ENCODE results near the gene BRCA1. TPM values are rescaled to one million over a fixed set of nuclear protein-coding genes. Genes with fewer than 3 reads are reported as not detected.

BRCA1 gene
- total and polyA plus RNA-seq, 2 donors (not counting 1 experiment from before 2014, with no cell fraction given) = 7.5 to 9.9 TPM

DNA sequence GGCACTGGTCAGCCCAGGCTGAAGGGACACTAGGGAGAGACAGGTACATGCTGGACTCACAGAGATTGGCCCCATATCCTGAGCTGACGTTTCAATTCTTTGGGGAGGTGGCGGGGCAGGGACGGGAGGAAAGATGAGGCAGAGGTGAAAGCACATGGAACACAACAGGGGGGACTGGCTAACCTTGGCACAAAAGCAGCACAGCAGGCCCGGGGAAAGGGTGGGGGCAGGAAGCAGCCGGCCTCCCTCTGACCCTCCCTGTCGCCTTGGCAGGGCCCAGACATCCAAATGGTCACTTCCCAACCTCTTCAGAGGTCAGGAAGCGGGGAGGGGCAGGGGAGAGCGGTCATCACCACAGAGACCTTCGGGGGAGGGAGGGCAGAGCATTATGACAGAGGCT is 109.6 kb downstream of the BRCA1 start:
- Histone ChIP-seq H3K9ac (ENCODE audit: insufficient read depth, low read length) (no peak overlapping the region), H3K79me2 (ENCODE audit: control insufficient read depth, insufficient read depth, low read length) (peaks cover 20% of the 10 kb centered on the region), H4K20me1 (ENCODE audit: control insufficient read depth, extremely low read depth, insufficient read depth, low read length) (no peaks in the 10 kb centered on the region), H2AFZ (ENCODE audit: low read length) (no peak overlapping the region), H3K9me3 (ENCODE audit: control insufficient read depth, insufficient read depth, low read depth, low read length) (no peaks in the 10 kb centered on the region), H3K27ac (ENCODE audit: insufficient read depth, low read length) (no peak overlapping the region), H3K36me3 (ENCODE audit: control insufficient read depth, insufficient read depth, low read length) (peaks cover 19% of the 10 kb centered on the region), H3K27me3 (ENCODE audit: control insufficient read depth, insufficient read depth, low read length) (no peaks in the 10 kb centered on the region), H3K4me2 (ENCODE audit: extremely low read depth, insufficient read depth, low read length) (no peak overlapping the region), H3K4me1 (ENCODE audit: control insufficient read depth, extremely low read depth, insufficient read depth, low read length) (peaks cover 10% of the 10 kb centered on the region), H3K4me3 (replicated peaks in 1 of 4; ENCODE audit: control extremely low read depth in 1 of 4, insufficient read depth in 1 of 4, low read depth in 3 of 4, low read length in 4 of 4) (no peak overlapping the region)
- no peak for TF ChIP-seq EZH2 (IDR thresholded peaks at IDR 0.05; ENCODE audit: low read length, missing control alignments)
- TF ChIP-seq, protein P1, sequence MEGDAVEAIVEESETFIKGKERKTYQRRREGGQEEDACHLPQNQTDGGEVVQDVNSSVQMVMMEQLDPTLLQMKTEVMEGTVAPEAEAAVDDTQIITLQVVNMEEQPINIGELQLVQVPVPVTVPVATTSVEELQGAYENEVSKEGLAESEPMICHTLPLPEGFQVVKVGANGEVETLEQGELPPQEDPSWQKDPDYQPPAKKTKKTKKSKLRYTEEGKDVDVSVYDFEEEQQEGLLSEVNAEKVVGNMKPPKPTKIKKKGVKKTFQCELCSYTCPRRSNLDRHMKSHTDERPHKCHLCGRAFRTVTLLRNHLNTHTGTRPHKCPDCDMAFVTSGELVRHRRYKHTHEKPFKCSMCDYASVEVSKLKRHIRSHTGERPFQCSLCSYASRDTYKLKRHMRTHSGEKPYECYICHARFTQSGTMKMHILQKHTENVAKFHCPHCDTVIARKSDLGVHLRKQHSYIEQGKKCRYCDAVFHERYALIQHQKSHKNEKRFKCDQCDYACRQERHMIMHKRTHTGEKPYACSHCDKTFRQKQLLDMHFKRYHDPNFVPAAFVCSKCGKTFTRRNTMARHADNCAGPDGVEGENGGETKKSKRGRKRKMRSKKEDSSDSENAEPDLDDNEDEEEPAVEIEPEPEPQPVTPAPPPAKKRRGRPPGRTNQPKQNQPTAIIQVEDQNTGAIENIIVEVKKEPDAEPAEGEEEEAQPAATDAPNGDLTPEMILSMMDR (conservative IDR thresholded peaks at IDR 0.05 in 1 of 2, IDR thresholded peaks at IDR 0.05 in 1 of 2; ENCODE audit: low read depth in 1 of 2, low read length in 2 of 2) = no peak
- DNase-seq (ENCODE audit: low read depth in 2 of 2) = peak in 1 of 2 donors; percentile 25

DNA sequence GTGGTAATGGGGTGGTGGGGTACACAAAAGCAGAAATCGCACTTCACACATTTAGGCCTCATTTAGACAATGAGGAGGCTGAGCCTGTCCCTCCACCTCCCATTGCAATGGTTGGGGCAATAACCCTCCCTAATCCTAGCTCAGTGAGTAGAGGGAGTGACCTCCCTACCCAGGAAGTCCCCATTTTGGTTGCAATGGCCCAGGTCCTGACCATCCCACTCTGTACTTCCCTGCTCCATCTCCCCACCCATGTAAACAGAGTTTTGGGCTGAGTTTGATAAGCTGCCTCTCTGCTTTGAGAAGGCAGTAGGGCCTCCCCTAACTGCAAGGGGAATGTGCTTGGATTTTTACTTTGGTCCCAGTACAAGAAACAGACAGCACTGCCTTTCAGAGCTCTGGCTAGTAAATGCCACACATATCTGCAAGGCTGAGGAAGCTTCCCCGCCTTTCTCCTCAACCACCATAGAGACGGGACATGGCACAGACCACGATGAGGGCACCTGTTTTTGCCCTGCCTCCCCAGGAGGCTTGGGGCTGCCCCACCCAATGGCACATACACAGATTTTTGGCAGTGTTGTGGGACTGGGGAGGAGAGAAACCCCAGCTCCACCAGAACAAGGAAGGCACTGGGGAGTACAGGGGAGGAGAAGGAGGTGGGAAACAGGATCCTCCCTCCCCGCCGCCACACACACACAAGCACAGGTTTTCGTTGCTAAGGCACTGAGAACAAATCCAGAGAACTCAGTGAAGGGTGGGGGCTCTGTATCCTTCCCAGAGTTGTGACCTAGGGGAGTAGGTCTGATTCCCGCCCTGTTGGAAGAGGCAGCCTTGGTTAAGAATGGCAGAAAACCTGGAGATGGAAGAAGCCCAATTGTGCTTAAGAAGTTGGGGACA is 110.3 kb downstream of the BRCA1 start:
- no peaks in the 10 kb centered on the region for H4K20me1 ChIP-seq (ENCODE audit: control insufficient read depth, extremely low read depth, insufficient read depth, low read length)
- no peaks in the 10 kb centered on the region for H3K27me3 ChIP-seq (ENCODE audit: control insufficient read depth, insufficient read depth, low read length)
- H3K27ac ChIP-seq (ENCODE audit: insufficient read depth, low read length) = no peak overlapping the region
- no peak overlapping the region for H3K4me2 ChIP-seq (ENCODE audit: extremely low read depth, insufficient read depth, low read length)
- peaks cover 14% of the 10 kb centered on the region for H3K79me2 ChIP-seq (ENCODE audit: control insufficient read depth, insufficient read depth, low read length)
- DNase-seq (ENCODE audit: low read depth in 2 of 2) = no peak
- no peaks in the 10 kb centered on the region for H3K9me3 ChIP-seq (ENCODE audit: control insufficient read depth, insufficient read depth, low read depth, low read length)
- no peak overlapping the region for H3K9ac ChIP-seq (ENCODE audit: insufficient read depth, low read length)
- peaks cover 6% of the 10 kb centered on the region for H3K4me1 ChIP-seq (ENCODE audit: control insufficient read depth, extremely low read depth, insufficient read depth, low read length)
- no peak overlapping the region for H2AFZ ChIP-seq (ENCODE audit: low read length)
- peaks cover 19% of the 10 kb centered on the region for H3K36me3 ChIP-seq (ENCODE audit: control insufficient read depth, insufficient read depth, low read length)
- TF ChIP-seq, protein P1 (conservative IDR thresholded peaks at IDR 0.05 in 1 of 2, IDR thresholded peaks at IDR 0.05 in 1 of 2; ENCODE audit: low read depth in 1 of 2, low read length in 2 of 2) = no peak
- TF ChIP-seq EZH2 (IDR thresholded peaks at IDR 0.05; ENCODE audit: low read length, missing control alignments) = no peak
- H3K4me3 ChIP-seq (replicated peaks in 1 of 4; ENCODE audit: control extremely low read depth in 1 of 4, insufficient read depth in 1 of 4, low read depth in 3 of 4, low read length in 4 of 4) = no peak overlapping the region

DNA sequence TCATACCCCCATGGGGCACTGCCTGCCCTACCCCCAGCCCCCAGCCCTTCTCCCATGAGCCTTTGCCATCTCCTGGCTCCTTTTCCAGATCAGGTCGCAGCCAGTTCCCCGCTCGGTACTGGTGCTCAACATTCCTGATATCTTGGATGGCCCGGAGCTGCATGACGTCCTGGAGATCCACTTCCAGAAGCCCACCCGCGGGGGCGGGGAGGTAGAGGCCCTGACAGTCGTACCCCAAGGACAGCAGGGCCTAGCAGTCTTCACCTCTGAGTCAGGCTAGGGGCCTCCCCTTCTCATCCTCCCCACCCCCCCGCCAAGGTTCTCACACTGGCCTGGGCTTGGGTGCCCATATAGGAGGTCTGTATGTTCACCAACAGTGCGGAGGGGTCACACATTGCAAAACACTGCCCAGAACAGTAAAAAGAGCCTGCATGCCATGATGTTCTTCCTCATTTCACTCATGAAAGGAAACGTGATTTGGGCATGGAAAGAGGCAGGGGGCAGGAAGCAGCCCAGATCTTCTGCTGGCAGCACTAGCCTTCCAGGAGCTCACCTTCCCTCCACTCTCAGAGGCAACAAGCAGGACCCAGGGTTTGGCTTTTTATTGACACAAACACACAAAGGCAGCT is 111.0 kb downstream of the BRCA1 start:
- Histone ChIP-seq H3K36me3 (ENCODE audit: control insufficient read depth, insufficient read depth, low read length) (peaks cover 19% of the 10 kb centered on the region), H3K27ac (ENCODE audit: insufficient read depth, low read length) (no peak overlapping the region), H3K27me3 (ENCODE audit: control insufficient read depth, insufficient read depth, low read length) (no peaks in the 10 kb centered on the region), H3K4me1 (ENCODE audit: control insufficient read depth, extremely low read depth, insufficient read depth, low read length) (no peaks in the 10 kb centered on the region), H3K4me3 (replicated peaks in 1 of 4; ENCODE audit: control extremely low read depth in 1 of 4, insufficient read depth in 1 of 4, low read depth in 3 of 4, low read length in 4 of 4) (no peak overlapping the region), H3K4me2 (ENCODE audit: extremely low read depth, insufficient read depth, low read length) (no peak overlapping the region), H3K9me3 (ENCODE audit: control insufficient read depth, insufficient read depth, low read depth, low read length) (no peaks in the 10 kb centered on the region), H3K79me2 (ENCODE audit: control insufficient read depth, insufficient read depth, low read length) (peaks cover 11% of the 10 kb centered on the region), H2AFZ (ENCODE audit: low read length) (no peak overlapping the region), H3K9ac (ENCODE audit: insufficient read depth, low read length) (no peak overlapping the region), H4K20me1 (ENCODE audit: control insufficient read depth, extremely low read depth, insufficient read depth, low read length) (no peaks in the 10 kb centered on the region)
- TF ChIP-seq, protein P1 (conservative IDR thresholded peaks at IDR 0.05 in 1 of 2, IDR thresholded peaks at IDR 0.05 in 1 of 2; ENCODE audit: low read depth in 1 of 2, low read length in 2 of 2) = no peak
- no peak for TF ChIP-seq EZH2 (IDR thresholded peaks at IDR 0.05; ENCODE audit: low read length, missing control alignments)
- DNase-seq (ENCODE audit: low read depth in 2 of 2) = no peak

Measured in fibroblast of lung (primary cell).